GM18511 (cell line): ENCODE measurements around the gene SSTR5.

Experiments used
- ATAC-seq: cut with Tn5 transposase; IDR thresholded peaks from one replicate; pipeline ENCODE4 v1.9.1; 2021; ENCODE audit warnings: mild to moderate bottlenecking, moderate library complexity; ENCODE audit not compliant: unreplicated experiment

SSTR5 gene

GRCh38 chr16:1119766-1120576 lies 47.4 kb downstream of the SSTR5 start:
- ATAC-seq: no peak

GRCh38 chr16:1120577-1120941 lies 48.0 kb downstream of the SSTR5 start:
- no peak for ATAC-seq

- no peak for ATAC-seq
Measured at GRCh38 chr16:1121009-1121408, 48.5 kb downstream of the SSTR5 start.

GRCh38 chr16:1121601-1122397 lies 49.3 kb downstream of the SSTR5 start:
- no peak for ATAC-seq

GRCh38 chr16:1122398-1122765 lies 49.8 kb downstream of the SSTR5 start:
- ATAC-seq: no peak

GRCh38 chr16:1123525-1124230 lies 51.1 kb downstream of the SSTR5 start:
- ATAC-seq: no peak

- ATAC-seq: no peak
Measured at GRCh38 chr16:1124291-1124690, 51.7 kb downstream of the SSTR5 start.

GRCh38 chr16:1124795-1125194 lies 52.2 kb downstream of the SSTR5 start:
- ATAC-seq: no peak

GRCh38 chr16:1125471-1125870 lies 52.9 kb downstream of the SSTR5 start:
- no peak for ATAC-seq

- ATAC-seq: no peak
Measured at GRCh38 chr16:1126044-1126443, 53.5 kb downstream of the SSTR5 start.

- ATAC-seq: no peak
Measured at GRCh38 chr16:1126586-1126985, 54.0 kb downstream of the SSTR5 start.

GRCh38 chr16:1127101-1127500 lies 54.6 kb downstream of the SSTR5 start:
- no peak for ATAC-seq

GRCh38 chr16:1127971-1128715 lies 55.6 kb downstream of the SSTR5 start:
- no peak for ATAC-seq

- no peak for ATAC-seq
Measured at GRCh38 chr16:1129106-1129960, 56.8 kb downstream of the SSTR5 start.

- ATAC-seq: no peak
Measured at GRCh38 chr16:1130382-1130781, 57.8 kb downstream of the SSTR5 start.
